Neutrophil (primary cell): ENCODE measurements around the gene CCDC191.

Source experiments
- H3K27ac ChIP-seq: fragments of 200-600 bp; sonication (generic); 2 replicates; pipeline ENCODE4 v1.5.1; 2016; ENCODE audit warnings: mild to moderate bottlenecking, moderate library complexity
- H3K27me3 ChIP-seq: fragments of 200-600 bp; sonication (generic); 2 replicates; pipeline ENCODE4 v1.6.0; 2016; ENCODE audit warnings: mild to moderate bottlenecking
- H3K36me3 ChIP-seq: fragments of 200-600 bp; sonication (generic); 2 replicates; pipeline ENCODE4 v1.5.1; 2017
- H3K4me1 ChIP-seq, 2 experiments: fragments of 200-600 bp in 1 of 2; sonication (generic) in 1 of 2; 1 replicate in 1 of 2; 2 replicates in 1 of 2; pipeline versions ENCODE4 v1.5.1 to v1.6.1; 2013 to 2016; ENCODE audit warnings: low read depth in 1 of 2, low read length in 1 of 2, mild to moderate bottlenecking in 1 of 2, moderate library complexity in 1 of 2; ENCODE audit not compliant: control insufficient read depth in 1 of 2, insufficient read depth in 1 of 2
- H3K4me3 ChIP-seq, 2 experiments: fragments of 200-600 bp in 1 of 2; sonication (generic) in 1 of 2; 1 replicate in 1 of 2; 2 replicates in 1 of 2; pipeline ENCODE4 v1.5.1; 2013 to 2016; ENCODE audit warnings: low read depth in 1 of 2, low read length in 1 of 2, mild to moderate bottlenecking in 1 of 2, moderate library complexity in 1 of 2
- H3K9me3 ChIP-seq: fragments of 200-600 bp; sonication (generic); 2 replicates; pipeline ENCODE4 v1.5.1; 2016
- CTCF ChIP-seq: fragments of 200-600 bp; sonication (generic); IDR thresholded peaks from 2 replicates; pipeline ENCODE4 v1.5.1; 2016; ENCODE audit warnings: antibody characterized with exemption

CCDC191 gene

DNA sequence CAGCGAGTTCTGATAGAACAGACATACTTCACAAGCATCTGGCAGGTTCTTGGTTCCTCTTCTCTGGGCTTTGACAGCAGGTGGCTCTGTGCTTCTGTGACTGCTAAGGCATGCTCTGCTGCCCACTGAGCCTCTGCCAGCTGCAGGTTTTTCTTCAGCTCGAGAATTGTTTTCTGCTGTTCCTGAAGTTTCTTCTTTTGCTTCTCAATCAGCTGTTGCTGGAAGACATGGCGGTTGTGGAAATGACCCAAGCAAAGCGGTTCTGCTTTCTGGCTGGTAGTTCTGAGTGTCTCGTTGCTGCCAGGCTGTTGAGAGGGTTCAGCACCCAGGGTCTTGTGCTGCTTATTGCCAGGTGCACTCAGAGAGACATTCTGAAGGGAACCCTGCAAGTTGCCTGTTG, 50.8 kb downstream of the CCDC191 start:
- no peaks in the 10 kb centered on the region for H3K9me3 ChIP-seq
- no peak for TF ChIP-seq CTCF
- H3K27me3 ChIP-seq = no peaks in the 10 kb centered on the region
- H3K4me1 ChIP-seq = no peaks in the 10 kb centered on the region
- no peak overlapping the region for H3K27ac ChIP-seq
- no peak overlapping the region for H3K4me3 ChIP-seq
- H3K36me3 ChIP-seq = no peaks in the 10 kb centered on the region

GRCh38 chr3:113985541-113985940, 70.8 kb downstream of the CCDC191 start:
- no peak for TF ChIP-seq CTCF
- Histone ChIP-seq H3K4me1 (no peaks in the 10 kb centered on the region), H3K36me3 (no peaks in the 10 kb centered on the region), H3K4me3 (no peak overlapping the region), H3K27ac (no peak overlapping the region), H3K27me3 (no peaks in the 10 kb centered on the region), H3K9me3 (no peaks in the 10 kb centered on the region)

GRCh38 chr3:113983544-113983943, 72.8 kb downstream of the CCDC191 start:
- no peak for TF ChIP-seq CTCF
- Histone ChIP-seq H3K9me3 (no peaks in the 10 kb centered on the region), H3K27ac (no peak overlapping the region), H3K4me1 (no peaks in the 10 kb centered on the region), H3K36me3 (peaks cover 8% of the 10 kb centered on the region), H3K27me3 (no peaks in the 10 kb centered on the region), H3K4me3 (no peak overlapping the region)

DNA sequence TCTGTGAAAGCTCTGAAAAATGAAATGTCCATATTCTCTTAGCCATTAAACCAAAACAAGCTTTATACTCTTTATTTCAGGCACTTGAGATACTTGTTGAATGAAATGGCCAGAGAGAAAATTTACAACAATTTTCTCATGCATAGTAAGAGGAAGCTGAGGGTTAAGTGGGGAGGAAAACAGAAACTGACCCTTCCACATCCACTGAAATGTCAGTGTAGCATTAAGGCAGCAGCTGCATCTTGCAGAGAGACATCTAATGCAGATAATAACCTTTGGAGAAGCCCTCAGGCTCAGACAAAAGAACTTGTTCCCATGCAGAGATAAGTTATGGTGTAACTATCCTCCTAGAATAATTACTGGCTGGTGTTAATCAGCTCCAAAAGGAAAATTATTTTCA, 74.5 kb downstream of the CCDC191 start:
- no peaks in the 10 kb centered on the region for H3K27me3 ChIP-seq
- H3K4me1 ChIP-seq = no peaks in the 10 kb centered on the region
- TF ChIP-seq CTCF = no peak
- H3K4me3 ChIP-seq = no peak overlapping the region
- H3K27ac ChIP-seq = no peak overlapping the region
- peaks cover 8% of the 10 kb centered on the region for H3K36me3 ChIP-seq
- H3K9me3 ChIP-seq = no peaks in the 10 kb centered on the region

- Histone ChIP-seq H3K27ac (no peak overlapping the region), H3K4me3 (no peak overlapping the region), H3K27me3 (no peaks in the 10 kb centered on the region), H3K4me1 (no peaks in the 10 kb centered on the region), H3K9me3 (no peaks in the 10 kb centered on the region), H3K36me3 (peaks cover 8% of the 10 kb centered on the region)
- no peak for TF ChIP-seq CTCF
Measured at GRCh38 chr3:113979916-113980315, 76.4 kb downstream of the CCDC191 start.

- H3K4me1 ChIP-seq = no peaks in the 10 kb centered on the region
- H3K27ac ChIP-seq = no peak overlapping the region
- H3K36me3 ChIP-seq = peaks cover 8% of the 10 kb centered on the region
- no peak overlapping the region for H3K4me3 ChIP-seq
- no peak for TF ChIP-seq CTCF
- no peaks in the 10 kb centered on the region for H3K27me3 ChIP-seq
- no peaks in the 10 kb centered on the region for H3K9me3 ChIP-seq
Measured at GRCh38 chr3:113977822-113978221, 78.5 kb downstream of the CCDC191 start.
